CD4-positive, alpha-beta memory T cell (primary cell): ENCODE measurements around the gene GPR107. TPM values are rescaled to one million over a fixed set of nuclear protein-coding genes. Genes with fewer than 3 reads are reported as not detected.
A peak's percentile ranks its signal among the peaks of the same experiment; 100 is the strongest.

Source experiments
- CTCF ChIA-PET: fragments of 350-600 bp; sonication (Branson Sonifier 250); formaldehyde crosslinking; loops from one replicate; lab custom pipeline; 2021; ENCODE audit warnings: inconsistent platforms; ENCODE audit not compliant: partially characterized antibody; lab: Charles Lee
- POLR2A ChIA-PET: fragments of 350-600 bp; sonication (Branson Sonifier 250); formaldehyde crosslinking; loops from one replicate; lab custom pipeline; 2021; ENCODE audit not compliant: partially characterized antibody; lab: Charles Lee
- DNase-seq, 5 donors: peaks; one replicate each; pipeline versions ENCODE4 v3.0.0 to v3.0.0-alpha.2; 2020 to 2022; ENCODE audit warnings: mixed read lengths in 1 of 5
- H3K27ac ChIP-seq: one replicate; pipeline ENCODE4 v1.7.0; 2013; ENCODE audit warnings: low read depth, low read length
- H3K27me3 ChIP-seq: 2 replicates; pipeline ENCODE4 v1.7.0; 2013; ENCODE audit warnings: mild to moderate bottlenecking, low read length, moderate library complexity; ENCODE audit not compliant: insufficient read depth
- H3K36me3 ChIP-seq: 2 replicates; pipeline ENCODE4 v1.7.0; 2013; ENCODE audit warnings: mild to moderate bottlenecking, low read length, moderate library complexity; ENCODE audit not compliant: insufficient read depth
- H3K4me1 ChIP-seq: 2 replicates; pipeline ENCODE4 v1.7.0; 2013; ENCODE audit warnings: mild to moderate bottlenecking, low read length, moderate library complexity; ENCODE audit not compliant: insufficient read depth
- H3K4me3 ChIP-seq, 2 donors: one replicate each; pipeline ENCODE4 v1.7.0; 2013; ENCODE audit warnings: low read length in 2 of 2, mild to moderate bottlenecking in 1 of 2
- H3K9me3 ChIP-seq, 2 donors: one replicate each; pipeline ENCODE4 v1.7.0; 2013; ENCODE audit warnings: low read length in 2 of 2, control low read depth in 1 of 2; ENCODE audit not compliant: control insufficient read depth in 1 of 2
- H3K27ac Mint-ChIP-seq, 7 donors: one replicate each; pipeline ENCODE4 v1.8.0; 2020 to 2021; ENCODE audit warnings: mixed read lengths in 7 of 7, mild to moderate bottlenecking in 6 of 7, inconsistent platforms in 3 of 7, moderate library complexity in 3 of 7
- H3K27me3 Mint-ChIP-seq, 2 donors: one replicate each; pipeline ENCODE4 v1.8.0; 2020 to 2021; ENCODE audit warnings: mixed read lengths in 2 of 2
- H3K36me3 Mint-ChIP-seq, 2 donors: one replicate each; pipeline ENCODE4 v1.8.0; 2020 to 2021; ENCODE audit warnings: mixed read lengths in 2 of 2, inconsistent platforms in 1 of 2, mild to moderate bottlenecking in 1 of 2
- H3K4me1 Mint-ChIP-seq, 4 donors: one replicate each; pipeline ENCODE4 v1.8.0; 2020 to 2021; ENCODE audit warnings: mixed read lengths in 4 of 4, mild to moderate bottlenecking in 1 of 4
- H3K4me3 Mint-ChIP-seq, 8 donors: one replicate each; pipeline ENCODE4 v1.8.0; 2020 to 2021; ENCODE audit warnings: mixed read lengths in 8 of 8, mild to moderate bottlenecking in 7 of 8, moderate library complexity in 6 of 8, inconsistent platforms in 3 of 8
- H3K9me3 Mint-ChIP-seq, 8 donors: one replicate each; pipeline ENCODE4 v1.8.0; 2020 to 2021; ENCODE audit warnings: mixed read lengths in 8 of 8, mild to moderate bottlenecking in 5 of 8, inconsistent platforms in 3 of 8, moderate library complexity in 1 of 8
- intact Hi-C: fragments of 100-400 bp; cut with micrococcal nuclease; formaldehyde crosslinking; loops from one replicate; pipeline ENCODE4 v1.15.1; 2023
- polyA plus RNA-seq, 2 donors: library from polyadenylated mRNA; unstranded; fragments of 300-500 nt; fragmentation: Illumina TruSeq; gene quantifications; one replicate each; pipeline ENCODE4 v1.2.3, GENCODE V29; 2021
- total RNA-seq, 2 experiments: library from RNA; stranded (reverse); gene quantifications; one replicate each; pipeline ENCODE4 v1.2.3, GENCODE V29; 2021

GPR107 gene
- total and polyA plus RNA-seq, 4 experiments from 2014 or later: 2.2 to 24.4 (median 13.6) TPM

- no peaks in the 10 kb centered on the region for H3K27me3 ChIP-seq
- intact Hi-C loops: no loop called here
- H3K4me1 Mint-ChIP-seq: peaks cover 0 to 9% (median 3%) of the 10 kb centered on the region in 4 donors
- peaks cover 2% of the 10 kb centered on the region for H3K4me1 ChIP-seq
- ChIA-PET CTCF (interaction anchor here (1.5 kb wide), 1 partner anchor 93 kb away, joined by 3 read pairs; no protein-coding TSS in a partner anchor), POLR2A (no interaction called here)
- H3K36me3 Mint-ChIP-seq: no peaks in the 10 kb centered on the region
- no peak overlapping the region for H3K27ac ChIP-seq
- H3K4me3 Mint-ChIP-seq: no peak overlapping the region
- H3K27ac Mint-ChIP-seq: peak overlapping the region in 2 of 7 donors; percentile 19 to 50
- no peaks in the 10 kb centered on the region for H3K9me3 Mint-ChIP-seq
- no peaks in the 10 kb centered on the region for H3K36me3 ChIP-seq
- no peaks in the 10 kb centered on the region for H3K9me3 ChIP-seq
- no peak for DNase-seq
- H3K27me3 Mint-ChIP-seq: peaks cover 11 to 21% of the 10 kb centered on the region in 2 donors
- H3K4me3 ChIP-seq: no peak overlapping the region
These were observed 95.3 kb downstream of the GPR107 start for GRCh38 chr9:130149031-130149430.

GRCh38 chr9:130149654-130150286 lies 96.1 kb downstream of the GPR107 start:
- no peak for DNase-seq
- no peaks in the 10 kb centered on the region for H3K36me3 ChIP-seq
- H3K27ac ChIP-seq: no peak overlapping the region
- ChIA-PET CTCF (interaction anchor here (1.5 kb wide), 1 partner anchor 93 kb away, joined by 3 read pairs; no protein-coding TSS in a partner anchor), POLR2A (no interaction called here)
- no peaks in the 10 kb centered on the region for H3K9me3 Mint-ChIP-seq
- H3K27me3 Mint-ChIP-seq: peaks cover 11 to 17% of the 10 kb centered on the region in 2 donors
- no peak overlapping the region for H3K4me3 ChIP-seq
- H3K36me3 Mint-ChIP-seq: no peaks in the 10 kb centered on the region
- intact Hi-C loops: no loop called here
- H3K4me1 ChIP-seq: no peaks in the 10 kb centered on the region
- H3K9me3 ChIP-seq: no peaks in the 10 kb centered on the region
- H3K27me3 ChIP-seq: no peaks in the 10 kb centered on the region
- H3K4me1 Mint-ChIP-seq: peaks cover 0 to 2% (median 1%) of the 10 kb centered on the region in 4 donors
- no peak overlapping the region for H3K27ac Mint-ChIP-seq
- no peak overlapping the region for H3K4me3 Mint-ChIP-seq

GRCh38 chr9:130150779-130151382 lies 97.2 kb downstream of the GPR107 start:
- CTCF ChIA-PET: no interaction called here
- H3K9me3 Mint-ChIP-seq: no peaks in the 10 kb centered on the region
- Histone ChIP-seq H3K27me3 (no peaks in the 10 kb centered on the region), H3K4me3 (no peak overlapping the region), H3K27ac (no peak overlapping the region), H3K36me3 (no peaks in the 10 kb centered on the region), H3K4me1 (no peaks in the 10 kb centered on the region), H3K9me3 (no peaks in the 10 kb centered on the region)
- intact Hi-C loops: no loop called here
- peaks cover 10 to 11% of the 10 kb centered on the region in 2 donors for H3K27me3 Mint-ChIP-seq
- DNase-seq: no peak
- no peak overlapping the region for H3K27ac Mint-ChIP-seq
- POLR2A ChIA-PET: no interaction called here
- H3K36me3 Mint-ChIP-seq: no peaks in the 10 kb centered on the region
- H3K4me3 Mint-ChIP-seq: no peak overlapping the region
- peaks cover 0 to 1% (median 0%) of the 10 kb centered on the region in 4 donors for H3K4me1 Mint-ChIP-seq

GRCh38 chr9:130154816-130155215 lies 101.1 kb downstream of the GPR107 start:
- Histone ChIP-seq H3K9me3 (no peaks in the 10 kb centered on the region), H3K36me3 (no peaks in the 10 kb centered on the region), H3K27ac (no peak overlapping the region), H3K4me3 (no peak overlapping the region), H3K27me3 (no peaks in the 10 kb centered on the region), H3K4me1 (no peaks in the 10 kb centered on the region)
- ChIA-PET POLR2A (no interaction called here), CTCF (no interaction called here)
- no peak for DNase-seq
- intact Hi-C loops: no loop called here
- no peaks in the 10 kb centered on the region for H3K36me3 Mint-ChIP-seq
- H3K27me3 Mint-ChIP-seq: no peaks in the 10 kb centered on the region
- no peaks in the 10 kb centered on the region for H3K4me1 Mint-ChIP-seq
- no peaks in the 10 kb centered on the region for H3K9me3 Mint-ChIP-seq
- peak overlapping the region in 1 of 8 donors; percentile 54 for H3K4me3 Mint-ChIP-seq
- no peak overlapping the region for H3K27ac Mint-ChIP-seq

- H3K36me3 ChIP-seq: no peaks in the 10 kb centered on the region
- CTCF ChIA-PET: no interaction called here
- H3K9me3 ChIP-seq: no peaks in the 10 kb centered on the region
- no peaks in the 10 kb centered on the region for H3K4me1 Mint-ChIP-seq
- no peak overlapping the region for H3K27ac ChIP-seq
- POLR2A ChIA-PET: no interaction called here
- H3K27ac Mint-ChIP-seq: no peak overlapping the region
- H3K4me3 Mint-ChIP-seq: no peak overlapping the region
- no peaks in the 10 kb centered on the region for H3K27me3 ChIP-seq
- no peak overlapping the region for H3K4me3 ChIP-seq
- no peaks in the 10 kb centered on the region for H3K4me1 ChIP-seq
- no peaks in the 10 kb centered on the region for H3K36me3 Mint-ChIP-seq
- no peaks in the 10 kb centered on the region for H3K9me3 Mint-ChIP-seq
- H3K27me3 Mint-ChIP-seq: no peaks in the 10 kb centered on the region
- intact Hi-C loops: no loop called here
- DNase-seq: no peak
These were observed 101.9 kb downstream of the GPR107 start for GRCh38 chr9:130155647-130156046.

GRCh38 chr9:130156672-130157071 lies 103.0 kb downstream of the GPR107 start:
- no peak overlapping the region for H3K4me3 Mint-ChIP-seq
- no peaks in the 10 kb centered on the region for H3K36me3 ChIP-seq
- intact Hi-C loops: no loop called here
- H3K27me3 Mint-ChIP-seq: no peaks in the 10 kb centered on the region
- H3K9me3 ChIP-seq: no peaks in the 10 kb centered on the region
- ChIA-PET CTCF (no interaction called here), POLR2A (no interaction called here)
- no peaks in the 10 kb centered on the region for H3K36me3 Mint-ChIP-seq
- no peak overlapping the region for H3K27ac ChIP-seq
- no peaks in the 10 kb centered on the region for H3K9me3 Mint-ChIP-seq
- DNase-seq: no peak
- no peak overlapping the region for H3K27ac Mint-ChIP-seq
- H3K4me1 Mint-ChIP-seq: no peaks in the 10 kb centered on the region
- no peaks in the 10 kb centered on the region for H3K27me3 ChIP-seq
- no peaks in the 10 kb centered on the region for H3K4me1 ChIP-seq
- H3K4me3 ChIP-seq: no peak overlapping the region

GRCh38 chr9:130157079-130157478 lies 103.4 kb downstream of the GPR107 start:
- Mint-ChIP-seq H3K9me3 (no peaks in the 10 kb centered on the region), H3K27me3 (no peaks in the 10 kb centered on the region), H3K4me3 (no peak overlapping the region), H3K36me3 (no peaks in the 10 kb centered on the region), H3K27ac (no peak overlapping the region), H3K4me1 (no peaks in the 10 kb centered on the region)
- ChIA-PET POLR2A (no interaction called here), CTCF (no interaction called here)
- no peaks in the 10 kb centered on the region for H3K27me3 ChIP-seq
- DNase-seq: no peak
- no peak overlapping the region for H3K27ac ChIP-seq
- intact Hi-C loops: no loop called here
- H3K4me1 ChIP-seq: no peaks in the 10 kb centered on the region
- H3K4me3 ChIP-seq: no peak overlapping the region
- H3K36me3 ChIP-seq: no peaks in the 10 kb centered on the region
- H3K9me3 ChIP-seq: no peaks in the 10 kb centered on the region
